ENCODE data around the gene IL4R. TPM values are rescaled to one million over a fixed set of nuclear protein-coding genes. Genes with fewer than 3 reads are reported as not detected.
A peak's percentile ranks its signal among the peaks of the same experiment; 100 is the strongest.

IL4R gene
- total RNA-seq, 1 experiment from 2014 or later = 29.6 TPM

GRCh38 chr16:27268376-27269299 is 45.1 kb upstream of the IL4R start, which contains the start of gene NSMCE1:
NSMCE1 (minus strand) TSS chr16:27268772; CDS start chr16:27257570, 11,202 bp downstream.
- no peaks in the 10 kb centered on the region for H4K20me1 ChIP-seq (ENCODE audit: insufficient read depth)
- no peak within 1 kb of the TSS for H2AFZ ChIP-seq (ENCODE audit: low read depth, low read length, poor library complexity, severe bottlenecking)
- H3K4me1 ChIP-seq (ENCODE audit: control insufficient read depth in 1 of 2, insufficient read depth in 2 of 2, low read length in 2 of 2) = peaks cover 26 to 77% of the 10 kb centered on the region in 2 experiments
- no peaks in the 10 kb centered on the region for H3K9me2 ChIP-seq (ENCODE audit: insufficient read depth)
- H3K4me2 ChIP-seq (ENCODE audit: low read length) = peak within 1 kb of the TSS; percentile 87
- POLR2A ChIA-PET = interaction anchor here (1.0 to 1.5 kb wide), 2 partner anchors 15 to 47 kb away, joined by 3 to 4 read pairs; no protein-coding TSS in a partner anchor
- CTCF ChIA-PET = interaction anchor here (0.6 to 1.5 kb wide), 4 partner anchors 33 to 1325 kb away, joined by 3 read pairs; no protein-coding TSS in a partner anchor
- H3K9ac ChIP-seq (ENCODE audit: low read length) = peak within 1 kb of the TSS; percentile 85
- ATAC-seq (peak; percentile 95), DNase-seq (ENCODE audit: low read depth, low spot score) (peak; percentile 91)
- peak within 1 kb of the TSS; percentile 79 to 92 for H3K4me3 ChIP-seq (replicated peaks in 1 of 2; ENCODE audit: low read depth in 1 of 2, low read length in 2 of 2)
- TSS peak; percentile 93 for BruUV-seq (replicated peaks)
- H3K79me2 ChIP-seq (ENCODE audit: insufficient read depth, low read length) = peaks cover 18% of the 10 kb centered on the region; the same call in 1 of the 2 replicates
- no peaks in the 10 kb centered on the region for H3K27me3 ChIP-seq (ENCODE audit: insufficient read depth, low read length)
- RAD21 ChIA-PET (ENCODE audit: low non-redundant PET in 1 of 2, low total read pairs in 2 of 2, uncharacterized antibody in 2 of 2, unreplicated experiment in 2 of 2) = interaction anchor here in 1 of 2 experiments (0.6 kb wide), 1 partner anchor 100 kb away, joined by 4 read pairs; no protein-coding TSS in a partner anchor
- H3K9me3 ChIP-seq (ENCODE audit: control insufficient read depth in 1 of 2, insufficient read depth in 1 of 2, low read depth in 1 of 2, low read length in 2 of 2) = no peaks in the 10 kb centered on the region
- intact Hi-C loops (cut with micrococcal nuclease) = loop anchor here (5.0 kb wide), 1 partner anchor 49 kb away; no protein-coding TSS in a partner anchor
- H3K27ac ChIP-seq (ENCODE audit: low read depth, low read length) = peak within 1 kb of the TSS; percentile 69
- no peaks in the 10 kb centered on the region for H3K36me3 ChIP-seq (ENCODE audit: control insufficient read depth in 1 of 2, insufficient read depth in 2 of 2, low read length in 2 of 2)
- TF ChIP-seq TCF7L2 (IDR thresholded peaks at IDR 0.05; ENCODE audit: borderline replicate concordance, extremely low read depth, insufficient read depth, insufficient read length) (no peak), POLR2AphosphoS5 (IDR thresholded peaks at IDR 0.05; ENCODE audit: low read depth, low read length) (peak; percentile 97), ATF3 (IDR thresholded peaks at IDR 0.05) (no peak), CEBPB (IDR thresholded peaks at IDR 0.05; ENCODE audit: low read depth) (no peak), SRF (IDR thresholded peaks at IDR 0.05; ENCODE audit: low read depth) (no peak), EZH2 (IDR thresholded peaks at IDR 0.05) (no peak), SP1 (IDR thresholded peaks at IDR 0.05; ENCODE audit: low read depth) (peak; percentile 83), YY1 (IDR thresholded peaks at IDR 0.05; ENCODE audit: extremely low read depth, insufficient replicate concordance, low read depth, low read length) (peak; percentile 77), ZNF274 (IDR thresholded peaks at IDR 0.05; ENCODE audit: low read depth, low read length) (no peak), JUND (IDR thresholded peaks at IDR 0.05) (no peak), SIN3A (IDR thresholded peaks at IDR 0.05; ENCODE audit: low read depth) (peak; percentile 56; the same call in 1 of the 2 replicates), EGR1 (IDR thresholded peaks at IDR 0.05; ENCODE audit: low read depth) (no peak), EZH2phosphoT487 (IDR thresholded peaks at IDR 0.05; ENCODE audit: borderline replicate concordance) (no peak), REST (IDR thresholded peaks at IDR 0.05; ENCODE audit: low read depth) (no peak), POLR2A (IDR thresholded peaks at IDR 0.05; ENCODE audit: borderline replicate concordance, extremely low read depth, insufficient read depth, insufficient read length) (peak; percentile 88), ZBTB33 (IDR thresholded peaks at IDR 0.05; ENCODE audit: extremely low read depth, insufficient replicate concordance, low read length) (no peak)
- TF ChIP-seq, protein P1, sequence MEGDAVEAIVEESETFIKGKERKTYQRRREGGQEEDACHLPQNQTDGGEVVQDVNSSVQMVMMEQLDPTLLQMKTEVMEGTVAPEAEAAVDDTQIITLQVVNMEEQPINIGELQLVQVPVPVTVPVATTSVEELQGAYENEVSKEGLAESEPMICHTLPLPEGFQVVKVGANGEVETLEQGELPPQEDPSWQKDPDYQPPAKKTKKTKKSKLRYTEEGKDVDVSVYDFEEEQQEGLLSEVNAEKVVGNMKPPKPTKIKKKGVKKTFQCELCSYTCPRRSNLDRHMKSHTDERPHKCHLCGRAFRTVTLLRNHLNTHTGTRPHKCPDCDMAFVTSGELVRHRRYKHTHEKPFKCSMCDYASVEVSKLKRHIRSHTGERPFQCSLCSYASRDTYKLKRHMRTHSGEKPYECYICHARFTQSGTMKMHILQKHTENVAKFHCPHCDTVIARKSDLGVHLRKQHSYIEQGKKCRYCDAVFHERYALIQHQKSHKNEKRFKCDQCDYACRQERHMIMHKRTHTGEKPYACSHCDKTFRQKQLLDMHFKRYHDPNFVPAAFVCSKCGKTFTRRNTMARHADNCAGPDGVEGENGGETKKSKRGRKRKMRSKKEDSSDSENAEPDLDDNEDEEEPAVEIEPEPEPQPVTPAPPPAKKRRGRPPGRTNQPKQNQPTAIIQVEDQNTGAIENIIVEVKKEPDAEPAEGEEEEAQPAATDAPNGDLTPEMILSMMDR (IDR thresholded peaks at IDR 0.05 in 2 of 3, conservative IDR thresholded peaks at IDR 0.05 in 1 of 3; ENCODE audit: borderline replicate concordance in 1 of 3, insufficient read depth in 1 of 3, low read depth in 2 of 3, low read length in 2 of 3) = peak in 1 of 3 experiments; percentile 17; a peak in 1 of 6 replicates
